ENCODE measurements around the gene FNDC3B. TPM values are rescaled to one million over a fixed set of nuclear protein-coding genes. Genes with fewer than 3 reads are reported as not detected.

Gene FNDC3B
- total RNA-seq, 1 donor from 2014 or later = 263 TPM

GRCh38 chr3:172111163-172111562 is 71.8 kb downstream of the FNDC3B start:
- DNase-seq (ENCODE audit: extremely low read depth, low read depth, low spot score) = no peak

- DNase-seq (ENCODE audit: extremely low read depth, low read depth, low spot score) = no peak
Observed at GRCh38 chr3:172112078-172112733, 72.8 kb downstream of the FNDC3B start.

GRCh38 chr3:172112734-172113120 is 73.3 kb downstream of the FNDC3B start:
- no peak for DNase-seq (ENCODE audit: extremely low read depth, low read depth, low spot score)

GRCh38 chr3:172113710-172114109 is 74.3 kb downstream of the FNDC3B start:
- no peak for DNase-seq (ENCODE audit: extremely low read depth, low read depth, low spot score)

GRCh38 chr3:172115059-172115458 is 75.7 kb downstream of the FNDC3B start:
- no peak for DNase-seq (ENCODE audit: extremely low read depth, low read depth, low spot score)

GRCh38 chr3:172115787-172116186 is 76.4 kb downstream of the FNDC3B start:
- no peak for DNase-seq (ENCODE audit: extremely low read depth, low read depth, low spot score)

GRCh38 chr3:172118019-172118418 is 78.6 kb downstream of the FNDC3B start:
- DNase-seq (ENCODE audit: extremely low read depth, low read depth, low spot score) = no peak

GRCh38 chr3:172119266-172119969 is 80.0 kb downstream of the FNDC3B start:
- DNase-seq (ENCODE audit: extremely low read depth, low read depth, low spot score) = no peak

GRCh38 chr3:172120912-172121311 is 81.5 kb downstream of the FNDC3B start:
- no peak for DNase-seq (ENCODE audit: extremely low read depth, low read depth, low spot score)

- no peak for DNase-seq (ENCODE audit: extremely low read depth, low read depth, low spot score)
Observed at GRCh38 chr3:172121981-172122380, 82.6 kb downstream of the FNDC3B start.

GRCh38 chr3:172124271-172124670 is 84.9 kb downstream of the FNDC3B start:
- no peak for DNase-seq (ENCODE audit: extremely low read depth, low read depth, low spot score)

- no peak for DNase-seq (ENCODE audit: extremely low read depth, low read depth, low spot score)
Observed at GRCh38 chr3:172125053-172125452, 85.7 kb downstream of the FNDC3B start.

GRCh38 chr3:172125963-172126457 is 86.6 kb downstream of the FNDC3B start:
- DNase-seq (ENCODE audit: extremely low read depth, low read depth, low spot score) = no peak

GRCh38 chr3:172126741-172127140 is 87.4 kb downstream of the FNDC3B start:
- no peak for DNase-seq (ENCODE audit: extremely low read depth, low read depth, low spot score)

- DNase-seq (ENCODE audit: extremely low read depth, low read depth, low spot score) = no peak
Observed at GRCh38 chr3:172127141-172127540, 87.8 kb downstream of the FNDC3B start.

- no peak for DNase-seq (ENCODE audit: extremely low read depth, low read depth, low spot score)
Observed at GRCh38 chr3:172127929-172128580, 88.7 kb downstream of the FNDC3B start.

GRCh38 chr3:172128858-172129257 is 89.5 kb downstream of the FNDC3B start:
- no peak for DNase-seq (ENCODE audit: extremely low read depth, low read depth, low spot score)

GRCh38 chr3:172129498-172129849 is 90.1 kb downstream of the FNDC3B start:
- no peak for DNase-seq (ENCODE audit: extremely low read depth, low read depth, low spot score)

GRCh38 chr3:172129850-172130716 is 90.7 kb downstream of the FNDC3B start:
- DNase-seq (ENCODE audit: extremely low read depth, low read depth, low spot score) = no peak

GRCh38 chr3:172130717-172131050 is 91.3 kb downstream of the FNDC3B start:
- no peak for DNase-seq (ENCODE audit: extremely low read depth, low read depth, low spot score)

GRCh38 chr3:172131746-172132145 is 92.4 kb downstream of the FNDC3B start:
- no peak for DNase-seq (ENCODE audit: extremely low read depth, low read depth, low spot score)
